Activated T-helper 1 cell treated with anti-CD3 and anti-CD28 coated beads, Interleukin-12 subunit alpha, Interleukin-12 subunit beta, Interleukin-2, Interleukin-4 antibody, amounts not matched to agents 30 ng/mL and 10 ng/mL and 1 ng/mL, durations not matched to agents 14 hours and 24 hours and 36 hours (primary cell): ENCODE data around the gene TMEM40. TPM values are rescaled to one million over a fixed set of nuclear protein-coding genes. Genes with fewer than 3 reads are reported as not detected.

Source experiments
- DNase-seq: peaks from one replicate; pipeline ENCODE4 v3.0.0; 2021; ENCODE audit warnings: low spot score
- H3K27ac Mint-ChIP-seq: one replicate; pipeline ENCODE4 v1.8.0; 2021; ENCODE audit warnings: mild to moderate bottlenecking, mixed read lengths
- H3K27me3 Mint-ChIP-seq: one replicate; pipeline ENCODE4 v1.8.0; 2022; ENCODE audit warnings: mild to moderate bottlenecking, moderate library complexity, mixed read lengths; ENCODE audit not compliant: insufficient read depth
- H3K36me3 Mint-ChIP-seq: one replicate; pipeline ENCODE4 v1.8.0; 2021; ENCODE audit warnings: low read depth, mixed read lengths
- H3K4me1 Mint-ChIP-seq: one replicate; pipeline ENCODE4 v1.8.0; 2021; ENCODE audit warnings: low read depth, mixed read lengths
- H3K4me3 Mint-ChIP-seq: one replicate; pipeline ENCODE4 v1.8.0; 2021; ENCODE audit warnings: mild to moderate bottlenecking, moderate library complexity, mixed read lengths
- H3K9me3 Mint-ChIP-seq: one replicate; pipeline ENCODE4 v1.8.0; 2021; ENCODE audit warnings: mixed read lengths
- intact Hi-C: fragments of 100-400 bp; cut with micrococcal nuclease; formaldehyde crosslinking; loops from one replicate; pipeline ENCODE4 v1.15.1; 2024
- total RNA-seq: library from RNA; stranded (reverse); gene quantifications from 2 replicates; pipeline ENCODE4 v1.2.3, GENCODE V29; 2022

Gene TMEM40
- total RNA-seq, 1 donor from 2014 or later, result not detected

DNA sequence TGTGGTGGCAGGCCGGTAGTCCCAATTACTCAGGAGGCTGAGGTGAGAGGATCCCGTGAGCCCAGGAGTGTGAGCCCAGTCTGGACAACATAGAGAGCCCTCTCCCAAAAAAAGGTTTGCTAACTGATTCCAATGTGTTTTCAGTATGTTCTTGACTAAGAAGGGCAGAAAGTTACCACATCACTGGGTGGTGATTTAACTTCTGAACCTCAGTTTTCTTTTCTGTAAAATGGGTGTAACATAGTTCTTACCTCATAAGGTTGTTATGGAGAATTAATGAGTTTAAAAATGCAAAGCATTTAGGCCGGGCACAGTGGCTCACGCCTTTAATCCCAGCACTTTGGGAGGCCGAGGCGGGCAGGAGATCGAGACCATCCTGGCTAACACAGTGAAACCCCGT, 66.6 kb downstream of the TMEM40 start:
- intact Hi-C loops, result no loop called here

DNA sequence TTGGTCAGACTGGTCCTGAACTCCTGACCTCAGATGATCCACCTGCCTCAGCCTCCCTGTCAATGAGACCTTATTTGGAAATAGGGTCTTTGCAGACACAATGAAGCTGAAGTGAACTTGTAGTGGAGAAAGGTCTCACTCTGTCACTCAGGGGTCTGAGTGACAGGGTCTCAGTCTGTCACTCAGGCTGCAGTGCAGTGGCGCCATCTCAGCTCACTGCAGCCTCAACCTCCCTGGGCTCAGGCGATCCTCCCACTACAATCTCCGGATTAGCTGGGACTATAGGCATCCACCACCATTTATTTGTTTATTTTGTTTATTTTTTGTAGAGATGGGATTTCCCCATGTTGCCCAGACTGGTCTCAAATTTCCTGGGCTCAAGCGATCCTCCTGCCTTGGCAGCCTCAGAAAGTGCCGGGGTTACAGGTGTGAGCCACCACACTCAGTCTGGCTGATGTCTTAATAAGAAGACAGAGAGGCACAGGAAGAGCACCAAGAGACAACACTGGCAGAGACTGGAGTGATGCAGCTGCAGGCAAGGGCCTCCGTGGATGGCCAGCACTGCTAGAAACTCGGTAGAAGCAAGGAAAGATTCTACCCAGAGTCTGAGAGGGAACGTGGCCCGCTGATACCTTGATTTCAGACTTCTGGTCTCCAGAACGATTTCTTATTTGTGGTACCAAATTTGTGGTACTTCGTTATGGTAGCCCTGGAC, 68.9 kb downstream of the TMEM40 start:
- no peak for DNase-seq
- no peak overlapping the region for H3K4me3 Mint-ChIP-seq
- intact Hi-C loops, result no loop called here
- no peaks in the 10 kb centered on the region for H3K4me1 Mint-ChIP-seq
- H3K27ac Mint-ChIP-seq, result no peak overlapping the region
- no peaks in the 10 kb centered on the region for H3K36me3 Mint-ChIP-seq
- no peaks in the 10 kb centered on the region for H3K9me3 Mint-ChIP-seq
- peaks cover 8% of the 10 kb centered on the region for H3K27me3 Mint-ChIP-seq

More for the DNA sequence above, 66.6 kb downstream of the TMEM40 start:
- H3K4me3 Mint-ChIP-seq, result no peak overlapping the region
- H3K4me1 Mint-ChIP-seq, result no peaks in the 10 kb centered on the region
- no peak overlapping the region for H3K27ac Mint-ChIP-seq
- peaks cover 8% of the 10 kb centered on the region for H3K27me3 Mint-ChIP-seq
- no peaks in the 10 kb centered on the region for H3K9me3 Mint-ChIP-seq
- no peak for DNase-seq
- H3K36me3 Mint-ChIP-seq, result no peaks in the 10 kb centered on the region

DNA sequence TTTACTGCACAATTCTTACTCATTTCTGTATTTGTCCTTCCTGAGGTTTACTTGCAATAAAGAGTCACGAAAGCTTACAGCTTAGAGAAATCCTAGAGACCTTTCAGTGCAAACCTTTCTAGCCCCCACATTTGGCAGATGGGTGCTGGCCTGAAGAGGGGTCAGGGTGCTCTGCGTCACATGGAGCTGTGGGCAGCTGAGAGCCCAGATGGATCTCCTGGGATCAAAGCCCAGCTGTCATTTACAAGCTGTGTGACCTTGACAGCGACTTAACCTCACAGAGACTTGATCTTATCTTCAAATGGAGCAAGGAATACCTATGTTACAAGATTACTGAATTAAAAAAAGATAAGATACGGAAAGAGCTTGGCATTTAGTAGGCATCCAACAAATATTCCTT, 71.1 kb downstream of the TMEM40 start:
- intact Hi-C loops, result no loop called here
- H3K4me3 Mint-ChIP-seq, result no peak overlapping the region
- H3K9me3 Mint-ChIP-seq, result no peaks in the 10 kb centered on the region
- H3K27me3 Mint-ChIP-seq, result peaks cover 6% of the 10 kb centered on the region
- no peak overlapping the region for H3K27ac Mint-ChIP-seq
- no peaks in the 10 kb centered on the region for H3K36me3 Mint-ChIP-seq
- no peaks in the 10 kb centered on the region for H3K4me1 Mint-ChIP-seq
- no peak for DNase-seq

DNA sequence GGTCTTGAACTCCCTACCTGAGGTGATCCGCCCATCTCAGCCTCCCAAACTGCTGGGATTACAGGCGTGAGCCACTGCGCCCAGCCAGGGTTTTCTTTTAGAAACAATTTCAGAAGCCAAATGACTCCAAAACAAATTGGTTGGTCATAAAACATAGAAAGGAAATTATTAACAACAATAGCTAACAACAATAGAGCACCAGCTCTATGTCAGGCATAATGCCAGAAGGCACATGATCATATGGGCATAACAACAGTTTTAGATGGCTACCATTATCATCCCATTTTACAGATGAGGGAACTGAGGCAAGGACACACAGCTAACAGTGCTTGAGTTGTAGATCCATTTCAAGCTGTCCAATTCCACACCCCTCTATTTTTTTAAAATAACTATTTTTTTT, 73.0 kb downstream of the TMEM40 start:
- Mint-ChIP-seq H3K27me3 (peaks cover 6% of the 10 kb centered on the region), H3K27ac (no peak overlapping the region), H3K4me1 (no peaks in the 10 kb centered on the region), H3K4me3 (no peak overlapping the region), H3K9me3 (no peaks in the 10 kb centered on the region), H3K36me3 (no peaks in the 10 kb centered on the region)
- intact Hi-C loops, result no loop called here
- no peak for DNase-seq

Other genes starting within 250 kb of the TMEM40 start
- gene MKRN2OS, start 213.8 kb downstream of the TMEM40 start, total RNA-seq, result not detected in 2 replicates
- gene MKRN2, start 202.2 kb downstream of the TMEM40 start, total RNA-seq, result 28.5 and 28.6 TPM in 2 replicates
- gene RAF1, start 95.1 kb downstream of the TMEM40 start, total RNA-seq, result 91.0 and 91.6 TPM in 2 replicates
- gene CAND2, start 37.4 kb upstream of the TMEM40 start, total RNA-seq, result 0.29 TPM in 2 replicates
- 1,952 and 1,970 TPM in 2 replicates for gene RPL32, start 82.3 kb upstream of the TMEM40 start, total RNA-seq